ENCODE data around the gene FGD5.
A peak's percentile ranks its signal among the peaks of the same experiment; 100 is the strongest.

The FGD5 gene

GRCh38 chr3:14946236-14946635, 127.5 kb downstream of the FGD5 start:
- DNase-seq, result no peak

GRCh38 chr3:14946739-14947099, 128.0 kb downstream of the FGD5 start:
- no peak for DNase-seq

GRCh38 chr3:14947100-14947885, 128.5 kb downstream of the FGD5 start, which contains the start of gene NR2C2:
NR2C2 (plus strand) TSS chr3:14947583; CDS start chr3:15003915, 56,332 bp downstream.
- peak; percentile 91 for DNase-seq

GRCh38 chr3:14947886-14948608, 129.3 kb downstream of the FGD5 start:
- DNase-seq, result peak; percentile 97

GRCh38 chr3:14948609-14949038, 129.9 kb downstream of the FGD5 start:
- DNase-seq, result no peak

- no peak for DNase-seq
Observed at GRCh38 chr3:14949126-14949525, 130.4 kb downstream of the FGD5 start.

GRCh38 chr3:14950274-14950673, 131.5 kb downstream of the FGD5 start:
- DNase-seq, result no peak

- no peak for DNase-seq
Observed at GRCh38 chr3:14957153-14957552, 138.4 kb downstream of the FGD5 start.

GRCh38 chr3:14957925-14958324, 139.2 kb downstream of the FGD5 start:
- no peak for DNase-seq

GRCh38 chr3:14959359-14959943, 140.7 kb downstream of the FGD5 start:
- peak; percentile 8 for DNase-seq

GRCh38 chr3:14962762-14963161, 144.0 kb downstream of the FGD5 start:
- no peak for DNase-seq

GRCh38 chr3:14967285-14967684, 148.5 kb downstream of the FGD5 start:
- DNase-seq, result no peak

- DNase-seq, result no peak
Observed at GRCh38 chr3:14969671-14970070, 150.9 kb downstream of the FGD5 start.

- DNase-seq, result no peak
Observed at GRCh38 chr3:14976317-14976716, 157.6 kb downstream of the FGD5 start.

- no peak for DNase-seq
Observed at GRCh38 chr3:14980689-14981088, 161.9 kb downstream of the FGD5 start.
